ENCODE data around the gene TSACC. TPM values are rescaled to one million over a fixed set of nuclear protein-coding genes. Genes with fewer than 3 reads are reported as not detected.

Gene TSACC
- total and polyA plus RNA-seq, 2 of the 8 experiments (the other 6 are each of a cell fraction or from before 2014, with no cell fraction given), result 1.0 to 5.0 TPM

- H2BK15ac ChIP-seq (ENCODE audit: low read length), result no peak overlapping the region
- H3K4ac ChIP-seq (replicated peaks; ENCODE audit: insufficient read length, low read depth, low read length), result no peak overlapping the region
- no peak overlapping the region; the same call in 1 of the 2 replicates for H4K8ac ChIP-seq (ENCODE audit: extremely low read depth, insufficient read depth, low read length)
- peaks cover 0 to 7% (median 4%) of the 10 kb centered on the region in 4 experiments; a peak in 5 of 7 replicates for H3K4me1 ChIP-seq (replicated peaks in 1 of 4; ENCODE audit: control insufficient read depth in 3 of 4, insufficient read depth in 4 of 4, low read length in 3 of 4)
- peaks cover 9% of the 10 kb centered on the region; the same call in 1 of the 2 replicates for H3K23me2 ChIP-seq (ENCODE audit: low read depth, low read length)
- ChIA-PET CTCF (ENCODE audit: partially characterized antibody) (interaction anchor here (0.5 to 2.3 kb wide), 7 partner anchors 8 to 80 kb away, joined by 3 to 16 read pairs (median 4); no protein-coding TSS in a partner anchor), POLR2A (ENCODE audit: partially characterized antibody) (interaction anchor here (1.2 kb wide), 2 partner anchors 9 to 23 kb away, joined by 3 read pairs; no protein-coding TSS in a partner anchor)
- H4K5ac ChIP-seq (ENCODE audit: insufficient read length, low read depth, low read length), result no peak overlapping the region
- H3K27ac ChIP-seq (ENCODE audit: low read depth, low read length), result no peak overlapping the region
- no peak overlapping the region for H3K4me3 ChIP-seq (ENCODE audit: extremely low read depth in 1 of 4, insufficient read depth in 2 of 4, low read depth in 3 of 4, low read length in 4 of 4)
- H2BK12ac ChIP-seq (ENCODE audit: low read depth, low read length), result no peak overlapping the region
- FAIRE-seq, result no peak
- H2AK5ac ChIP-seq (ENCODE audit: low read depth, low read length), result no peak overlapping the region
- H2BK20ac ChIP-seq (ENCODE audit: low read length), result no peak overlapping the region
- no peak overlapping the region for H2BK5ac ChIP-seq (ENCODE audit: low read depth, low read length)
- no peaks in the 10 kb centered on the region for H3K79me1 ChIP-seq (ENCODE audit: low read depth, low read length)
- no peak for DNase-seq (ENCODE audit: low read depth in 1 of 2, low spot score in 2 of 2)
- no peaks in the 10 kb centered on the region for H3K79me2 ChIP-seq (ENCODE audit: control insufficient read depth in 1 of 2, insufficient read depth in 2 of 2, low read length in 2 of 2)
- no peaks in the 10 kb centered on the region for H4K20me1 ChIP-seq (replicated peaks in 1 of 2; ENCODE audit: control insufficient read depth in 1 of 2, insufficient read depth in 2 of 2, low read length in 2 of 2)
- no peak overlapping the region for H3K9ac ChIP-seq (replicated peaks in 1 of 4; ENCODE audit: extremely low read depth in 1 of 4, low read depth in 3 of 4, low read length in 3 of 4)
- H3K9me3 ChIP-seq (ENCODE audit: insufficient read depth in 2 of 2, low read depth in 1 of 2, low read length in 1 of 2), result no peaks in the 10 kb centered on the region
- no peak overlapping the region for H3K18ac ChIP-seq (ENCODE audit: extremely low read depth, low read length)
- H3K23ac ChIP-seq (ENCODE audit: insufficient read length), result no peak overlapping the region
- H3K56ac ChIP-seq (replicated peaks; ENCODE audit: insufficient read length, low read depth, low read length), result no peak overlapping the region
- H2AFZ ChIP-seq (ENCODE audit: low read length), result no peak overlapping the region
- H3K4me2 ChIP-seq (ENCODE audit: insufficient read depth in 1 of 2, low read depth in 2 of 2, low read length in 2 of 2), result no peak overlapping the region
- H3K27me3 ChIP-seq (replicated peaks in 1 of 4; ENCODE audit: control insufficient read depth in 3 of 4, extremely low read depth in 1 of 4, insufficient read depth in 3 of 4, low read length in 3 of 4), result peaks cover 0 to 13% (median 10%) of the 10 kb centered on the region in 4 experiments; a peak in 6 of 7 replicates
- H3K14ac ChIP-seq (ENCODE audit: insufficient read length), result no peak overlapping the region
- H3K36me3 ChIP-seq (ENCODE audit: control insufficient read depth in 2 of 4, insufficient read depth in 4 of 4, low read length in 3 of 4), result no peaks in the 10 kb centered on the region
- no peak for TF ChIP-seq CTBP2 (IDR thresholded peaks at IDR 0.05; ENCODE audit: borderline replicate concordance, insufficient read depth, insufficient read length, low read length)
- H2BK120ac ChIP-seq (replicated peaks; ENCODE audit: low read depth, low read length), result no peak overlapping the region
- no peak overlapping the region for H4K91ac ChIP-seq (replicated peaks; ENCODE audit: insufficient read length, low read length)
Measured at GRCh38 chr1:156365754-156366153, 27.4 kb downstream of the TSACC start.

Data from H1 (cell line).